ENCODE results near the gene POLR3A.
"Not testable (repeated sequence)": the region's sequence is repeated elsewhere in the genome, so short reads cannot be mapped to it uniquely, and the experiment has no call there.

The POLR3A gene

GRCh38 chr10:78019264-78019663 lies 10.1 kb downstream of the POLR3A start:
- no peak for DNase-seq

- no peak for DNase-seq
Observed at GRCh38 chr10:78017856-78018255, 11.5 kb downstream of the POLR3A start.

GRCh38 chr10:78015546-78015945 lies 13.8 kb downstream of the POLR3A start:
- DNase-seq, result no peak

- no peak for DNase-seq
Observed at GRCh38 chr10:78013564-78013963, 15.8 kb downstream of the POLR3A start.

- no peak for DNase-seq
Observed at GRCh38 chr10:78011065-78011464, 18.2 kb downstream of the POLR3A start.

- DNase-seq, result no peak
Observed at GRCh38 chr10:78010278-78010677, 19.0 kb downstream of the POLR3A start.

- DNase-seq, result no peak
Observed at GRCh38 chr10:78009662-78010061, 19.7 kb downstream of the POLR3A start.

GRCh38 chr10:78007172-78007571 lies 22.1 kb downstream of the POLR3A start:
- DNase-seq, result no peak

GRCh38 chr10:78004215-78005026 lies 24.9 kb downstream of the POLR3A start:
- no peak for DNase-seq

- DNase-seq, result no peak
Observed at GRCh38 chr10:78002541-78003288, 26.6 kb downstream of the POLR3A start.

- no peak for DNase-seq
Observed at GRCh38 chr10:78000956-78001472, 28.3 kb downstream of the POLR3A start.

GRCh38 chr10:78000206-78000605 lies 29.1 kb downstream of the POLR3A start:
- DNase-seq, result no peak

GRCh38 chr10:77998780-77999179 lies 30.5 kb downstream of the POLR3A start:
- not testable (repeated sequence) for DNase-seq

GRCh38 chr10:77993620-77994019 lies 35.7 kb downstream of the POLR3A start:
- DNase-seq, result no peak

GRCh38 chr10:77989081-77989724 lies 40.1 kb downstream of the POLR3A start:
- DNase-seq, result no peak

GRCh38 chr10:77987671-77988255 lies 41.6 kb downstream of the POLR3A start:
- DNase-seq, result no peak

GRCh38 chr10:77984986-77985385 lies 44.3 kb downstream of the POLR3A start:
- no peak for DNase-seq

- DNase-seq, result no peak
Observed at GRCh38 chr10:77983384-77984341, 45.7 kb downstream of the POLR3A start.

GRCh38 chr10:77981281-77981680 lies 48.0 kb downstream of the POLR3A start:
- DNase-seq, result no peak

- DNase-seq, result no peak
Observed at GRCh38 chr10:77979221-77979620, 50.1 kb downstream of the POLR3A start.

GRCh38 chr10:77978360-77978759 lies 51.0 kb downstream of the POLR3A start:
- DNase-seq, result no peak

GRCh38 chr10:77977934-77978333 lies 51.4 kb downstream of the POLR3A start:
- DNase-seq, result no peak

Measured in CD4-positive, alpha-beta T cell treated with Interleukin-15 for 1 hour (primary cell).